Lower leg skin (tissue), 3 donors: ENCODE results near the gene HDAC4.

ENCODE experiments used
- POLR2A ChIP-seq, 2 donors: fragments of 450-650 bp; IDR thresholded peaks; one replicate each; pipeline ENCODE4 v1.6.1; 2016 to 2017; ENCODE audit warnings: antibody characterized with exemption in 2 of 2, mild to moderate bottlenecking in 1 of 2, moderate library complexity in 1 of 2
- TF ChIP-seq, protein P1 (sequence below), 3 donors: fragments of 450-650 bp; IDR thresholded peaks; one replicate each; pipeline ENCODE4 v1.5.1; 2016; ENCODE audit warnings: antibody characterized with exemption in 3 of 3, mild to moderate bottlenecking in 3 of 3, moderate library complexity in 2 of 3

- TF ChIP-seq, protein P1, sequence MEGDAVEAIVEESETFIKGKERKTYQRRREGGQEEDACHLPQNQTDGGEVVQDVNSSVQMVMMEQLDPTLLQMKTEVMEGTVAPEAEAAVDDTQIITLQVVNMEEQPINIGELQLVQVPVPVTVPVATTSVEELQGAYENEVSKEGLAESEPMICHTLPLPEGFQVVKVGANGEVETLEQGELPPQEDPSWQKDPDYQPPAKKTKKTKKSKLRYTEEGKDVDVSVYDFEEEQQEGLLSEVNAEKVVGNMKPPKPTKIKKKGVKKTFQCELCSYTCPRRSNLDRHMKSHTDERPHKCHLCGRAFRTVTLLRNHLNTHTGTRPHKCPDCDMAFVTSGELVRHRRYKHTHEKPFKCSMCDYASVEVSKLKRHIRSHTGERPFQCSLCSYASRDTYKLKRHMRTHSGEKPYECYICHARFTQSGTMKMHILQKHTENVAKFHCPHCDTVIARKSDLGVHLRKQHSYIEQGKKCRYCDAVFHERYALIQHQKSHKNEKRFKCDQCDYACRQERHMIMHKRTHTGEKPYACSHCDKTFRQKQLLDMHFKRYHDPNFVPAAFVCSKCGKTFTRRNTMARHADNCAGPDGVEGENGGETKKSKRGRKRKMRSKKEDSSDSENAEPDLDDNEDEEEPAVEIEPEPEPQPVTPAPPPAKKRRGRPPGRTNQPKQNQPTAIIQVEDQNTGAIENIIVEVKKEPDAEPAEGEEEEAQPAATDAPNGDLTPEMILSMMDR (IDR thresholded peaks at IDR 0.05) = no peak
- TF ChIP-seq POLR2A (IDR thresholded peaks at IDR 0.05) = no peak
Measured at GRCh38 chr2:239239607-239240413, 161.0 kb downstream of the HDAC4 start.
